NB4 (cell line): ENCODE measurements around the gene CDK18.

Source experiments
- DNase-seq: peaks from one replicate; pipeline ENCODE4 v3.0.0; 2010; ENCODE audit warnings: low read depth
- H3K4me3 ChIP-seq: one replicate; pipeline ENCODE4 v1.5.1; 2011; ENCODE audit warnings: mild to moderate bottlenecking, low read depth, low read length, moderate library complexity
- MYC ChIP-seq: IDR thresholded peaks from 2 replicates; pipeline ENCODE4 v1.6.1; 2011; ENCODE audit warnings: low read depth, low read length
- POLR2A ChIP-seq: IDR thresholded peaks from 2 replicates; pipeline ENCODE4 v1.6.1; 2011; ENCODE audit warnings: mild to moderate bottlenecking; ENCODE audit not compliant: insufficient read length; ENCODE audit errors: extremely low read depth
- TF ChIP-seq, protein P1 (sequence below): IDR thresholded peaks from one replicate; pipeline ENCODE4 v1.5.1; 2012; ENCODE audit warnings: low read depth, low read length
- TF ChIP-seq, protein P2 (sequence below): IDR thresholded peaks from 2 replicates; pipeline ENCODE4 v1.6.1; 2011; ENCODE audit warnings: low read depth, low read length

The CDK18 gene

DNA sequence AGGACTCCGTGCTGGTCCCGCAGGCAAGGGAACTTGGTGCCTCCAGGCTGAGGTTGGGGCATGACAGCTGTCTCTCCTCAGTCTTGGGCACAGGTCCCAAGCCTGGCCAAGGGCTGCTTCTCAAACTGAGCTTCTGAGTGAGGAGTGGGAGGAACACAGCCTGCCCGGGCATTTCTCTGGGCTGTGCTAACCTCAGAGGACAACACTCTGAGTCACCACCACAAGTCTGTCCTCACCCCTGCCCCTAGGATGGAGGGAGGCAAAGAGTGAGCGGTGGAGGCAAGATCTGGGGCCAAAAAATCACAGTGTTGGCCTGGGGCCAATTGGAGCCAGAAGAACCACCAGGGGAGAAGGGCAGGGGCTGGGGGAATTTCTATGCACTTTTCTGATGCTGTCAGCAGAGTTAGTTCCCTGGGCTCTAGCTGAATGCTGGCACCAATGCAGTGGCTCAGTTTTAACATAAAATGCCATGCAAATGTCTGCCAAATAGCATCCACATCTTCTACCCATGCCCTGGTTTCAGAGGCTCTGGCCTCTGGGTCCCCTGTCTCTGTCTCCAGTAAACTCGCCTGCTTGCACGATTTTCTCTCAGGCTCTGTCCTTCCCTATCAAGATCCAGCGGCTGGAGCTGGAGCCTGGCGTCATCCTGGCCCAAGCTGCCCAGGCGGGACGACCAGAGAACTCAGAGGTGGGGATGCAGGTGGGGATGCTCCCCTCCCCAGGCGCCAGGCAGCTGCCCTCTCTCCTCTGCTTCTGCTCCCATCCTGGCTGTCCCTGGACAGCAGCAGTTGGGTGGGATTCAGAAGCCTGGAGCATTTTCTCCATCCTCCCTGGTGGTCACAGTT lies 11.0 kb upstream of the CDK18 start:
- no peak overlapping the region for H3K4me3 ChIP-seq
- TF ChIP-seq, protein P1, sequence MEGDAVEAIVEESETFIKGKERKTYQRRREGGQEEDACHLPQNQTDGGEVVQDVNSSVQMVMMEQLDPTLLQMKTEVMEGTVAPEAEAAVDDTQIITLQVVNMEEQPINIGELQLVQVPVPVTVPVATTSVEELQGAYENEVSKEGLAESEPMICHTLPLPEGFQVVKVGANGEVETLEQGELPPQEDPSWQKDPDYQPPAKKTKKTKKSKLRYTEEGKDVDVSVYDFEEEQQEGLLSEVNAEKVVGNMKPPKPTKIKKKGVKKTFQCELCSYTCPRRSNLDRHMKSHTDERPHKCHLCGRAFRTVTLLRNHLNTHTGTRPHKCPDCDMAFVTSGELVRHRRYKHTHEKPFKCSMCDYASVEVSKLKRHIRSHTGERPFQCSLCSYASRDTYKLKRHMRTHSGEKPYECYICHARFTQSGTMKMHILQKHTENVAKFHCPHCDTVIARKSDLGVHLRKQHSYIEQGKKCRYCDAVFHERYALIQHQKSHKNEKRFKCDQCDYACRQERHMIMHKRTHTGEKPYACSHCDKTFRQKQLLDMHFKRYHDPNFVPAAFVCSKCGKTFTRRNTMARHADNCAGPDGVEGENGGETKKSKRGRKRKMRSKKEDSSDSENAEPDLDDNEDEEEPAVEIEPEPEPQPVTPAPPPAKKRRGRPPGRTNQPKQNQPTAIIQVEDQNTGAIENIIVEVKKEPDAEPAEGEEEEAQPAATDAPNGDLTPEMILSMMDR, result no peak
- TF ChIP-seq, protein P2, sequence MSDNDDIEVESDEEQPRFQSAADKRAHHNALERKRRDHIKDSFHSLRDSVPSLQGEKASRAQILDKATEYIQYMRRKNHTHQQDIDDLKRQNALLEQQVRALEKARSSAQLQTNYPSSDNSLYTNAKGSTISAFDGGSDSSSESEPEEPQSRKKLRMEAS, result no peak
- no peak for TF ChIP-seq MYC
- TF ChIP-seq POLR2A, result no peak
- peak; percentile 70 for DNase-seq

DNA sequence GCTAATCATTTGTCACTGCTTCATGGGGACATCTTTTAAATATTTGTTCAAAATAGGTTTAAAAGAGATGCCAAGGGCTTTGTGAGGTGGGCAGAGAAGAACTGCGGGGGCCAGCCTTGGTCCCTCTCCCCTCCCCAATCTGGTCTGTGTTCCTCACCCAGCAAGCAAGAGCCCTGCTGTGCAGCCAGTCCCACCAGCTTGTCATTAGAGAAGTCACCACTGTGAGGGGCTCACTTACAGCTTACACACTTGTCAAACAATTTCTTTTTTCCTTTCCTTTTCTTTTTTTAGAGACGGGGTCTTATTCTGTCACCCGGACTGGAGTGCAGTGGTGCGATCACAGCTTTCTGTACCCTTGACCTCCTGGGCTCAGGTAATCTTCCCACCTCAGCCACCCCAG lies 10.4 kb upstream of the CDK18 start:
- DNase-seq, result no peak
- no peak for TF ChIP-seq MYC
- no peak for TF ChIP-seq POLR2A
- TF ChIP-seq, protein P1, result no peak
- TF ChIP-seq, protein P2, result no peak
- H3K4me3 ChIP-seq, result no peak overlapping the region

DNA sequence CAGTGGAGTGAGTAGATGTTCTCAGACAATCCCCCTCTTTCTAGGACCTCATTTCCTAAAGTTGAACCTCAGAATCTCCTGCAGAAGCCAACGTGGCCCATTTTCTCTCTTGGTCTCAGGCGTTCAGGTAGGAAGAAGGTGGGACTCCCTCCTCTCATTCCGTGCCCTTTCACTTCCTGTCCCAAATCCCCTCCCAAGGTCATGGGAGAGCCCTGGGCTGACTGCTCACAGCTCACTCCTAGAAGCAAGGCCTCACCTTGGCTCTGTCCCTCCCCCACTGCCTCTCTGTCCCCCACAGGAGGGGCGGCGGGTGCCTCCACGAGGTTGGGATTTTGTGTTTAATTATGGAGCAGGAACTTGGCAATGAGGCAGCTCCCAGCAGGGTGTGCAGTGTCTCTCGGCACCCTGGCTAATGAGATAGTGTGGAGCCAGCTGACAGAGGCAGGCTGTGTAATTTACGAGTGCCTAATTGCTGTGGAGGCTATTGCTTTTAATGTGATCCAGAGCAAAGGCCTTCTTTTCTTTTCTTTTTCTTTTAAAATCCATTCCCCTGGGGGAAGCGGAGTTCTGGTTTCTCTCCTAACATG lies 9.1 kb upstream of the CDK18 start:
- TF ChIP-seq, protein P2, result no peak
- TF ChIP-seq, protein P1, result no peak
- no peak overlapping the region for H3K4me3 ChIP-seq
- DNase-seq, result no peak

DNA sequence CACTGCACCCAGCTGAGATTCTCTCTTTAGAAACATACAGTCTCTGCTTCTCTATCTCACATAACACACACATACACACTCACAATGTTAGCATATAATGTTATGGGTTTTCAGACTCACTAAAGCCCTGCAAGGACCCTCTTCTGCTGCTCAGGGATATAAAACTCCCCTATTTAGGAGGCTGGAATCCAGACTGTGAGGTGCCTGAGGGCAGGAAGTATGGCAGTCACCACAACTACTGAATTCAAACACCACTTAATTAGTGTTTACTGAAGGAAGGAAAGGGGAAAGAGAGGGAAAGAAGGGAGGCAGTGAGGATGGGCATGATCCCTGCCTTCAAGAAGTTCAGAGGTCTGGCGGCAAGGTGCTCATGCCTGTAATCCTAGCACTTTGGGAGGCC lies 7.8 kb upstream of the CDK18 start:
- no peak overlapping the region for H3K4me3 ChIP-seq
- TF ChIP-seq, protein P1, result no peak
- no peak for TF ChIP-seq MYC
- no peak for TF ChIP-seq POLR2A
- TF ChIP-seq, protein P2, result no peak
- DNase-seq, result no peak

DNA sequence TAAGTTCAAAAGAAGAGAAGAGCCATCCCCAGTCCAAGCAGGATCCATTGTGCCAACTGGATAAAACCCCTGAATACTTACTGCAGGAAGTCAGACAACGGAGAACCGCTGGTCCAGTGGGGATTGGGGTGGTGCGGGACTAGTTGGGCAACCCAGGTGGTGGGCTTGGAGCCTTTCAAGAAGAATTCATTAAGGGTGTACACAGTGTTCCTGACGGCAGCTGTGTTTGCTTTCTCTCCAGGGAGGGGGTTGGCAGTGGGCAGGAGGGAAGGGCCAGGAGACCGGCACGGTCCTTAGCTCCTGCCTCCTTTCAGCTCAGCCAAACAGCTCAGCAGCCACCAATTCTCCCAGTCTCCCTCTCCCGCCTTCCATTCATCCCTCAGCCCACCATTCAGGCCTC lies 7.1 kb upstream of the CDK18 start:
- no peak for DNase-seq
- no peak for TF ChIP-seq MYC
- TF ChIP-seq, protein P2, result no peak
- TF ChIP-seq POLR2A, result no peak
- H3K4me3 ChIP-seq, result no peak overlapping the region

DNA sequence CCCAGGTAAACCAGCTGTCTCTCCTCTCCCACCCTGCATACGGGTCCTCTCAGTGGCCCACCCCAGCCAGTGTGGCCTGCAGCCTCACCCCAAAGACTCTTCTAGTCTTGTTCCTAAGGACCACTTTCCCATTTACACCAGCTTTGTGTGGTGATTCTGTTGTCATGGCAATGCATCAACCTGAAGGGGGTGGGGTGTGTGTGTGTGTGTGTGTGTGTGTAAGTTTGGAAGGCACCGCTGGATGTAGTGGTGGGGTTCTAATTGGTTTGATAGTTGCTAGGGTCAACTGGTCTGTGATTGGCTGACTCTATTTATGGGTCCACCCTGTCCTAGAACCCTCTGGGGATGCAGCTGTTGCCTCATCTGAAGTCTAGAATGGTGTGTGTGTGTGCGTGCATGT lies 4.7 kb upstream of the CDK18 start:
- H3K4me3 ChIP-seq, result no peak overlapping the region

More for the DNA sequence above, 4.7 kb upstream of the CDK18 start:
- TF ChIP-seq POLR2A, result no peak
- TF ChIP-seq MYC, result no peak
- TF ChIP-seq, protein P1, result no peak
- TF ChIP-seq, protein P2, result no peak
- DNase-seq, result no peak
